Embryonic facial prominence (tissue), 1 donor: ENCODE measurements around the gene MAP4.
"Not testable (repeated sequence)": the region's sequence is repeated elsewhere in the genome, so short reads cannot be mapped to it uniquely, and the experiment has no call there.

ENCODE experiments used
- DNase-seq: peaks from one replicate; pipeline ENCODE4 v3.0.0-alpha.2; 2016; ENCODE audit errors: extremely low spot score

MAP4 gene

GRCh38 chr3:47897954-47898353 lies 118.3 kb downstream of the MAP4 start:
- DNase-seq, result no peak

- no peak for DNase-seq
Observed at GRCh38 chr3:47896736-47897135, 119.5 kb downstream of the MAP4 start.

DNA sequence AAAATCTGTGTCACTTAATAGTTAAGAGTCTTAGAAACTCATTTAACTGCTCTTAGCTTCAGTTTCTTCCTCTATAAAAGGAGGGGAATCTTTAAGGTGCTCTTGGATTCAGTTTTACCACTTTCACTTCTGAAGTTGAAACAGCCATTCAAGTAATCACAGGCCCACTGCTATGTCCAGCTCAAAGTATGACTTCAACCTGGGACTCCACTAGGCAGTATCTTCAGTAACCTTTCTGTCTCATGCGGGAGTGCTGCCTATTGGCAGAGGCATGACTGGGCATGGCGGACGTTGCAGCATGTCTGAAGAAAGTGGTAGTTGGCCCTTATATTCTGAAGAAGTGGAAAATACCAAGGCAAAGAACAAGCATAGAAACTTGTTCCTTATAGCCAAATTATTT lies 121.0 kb downstream of the MAP4 start:
- no peak for DNase-seq

- no peak for DNase-seq
Observed at GRCh38 chr3:47892286-47893040, 123.8 kb downstream of the MAP4 start.

GRCh38 chr3:47891613-47892005 lies 124.6 kb downstream of the MAP4 start:
- DNase-seq, result no peak

DNA sequence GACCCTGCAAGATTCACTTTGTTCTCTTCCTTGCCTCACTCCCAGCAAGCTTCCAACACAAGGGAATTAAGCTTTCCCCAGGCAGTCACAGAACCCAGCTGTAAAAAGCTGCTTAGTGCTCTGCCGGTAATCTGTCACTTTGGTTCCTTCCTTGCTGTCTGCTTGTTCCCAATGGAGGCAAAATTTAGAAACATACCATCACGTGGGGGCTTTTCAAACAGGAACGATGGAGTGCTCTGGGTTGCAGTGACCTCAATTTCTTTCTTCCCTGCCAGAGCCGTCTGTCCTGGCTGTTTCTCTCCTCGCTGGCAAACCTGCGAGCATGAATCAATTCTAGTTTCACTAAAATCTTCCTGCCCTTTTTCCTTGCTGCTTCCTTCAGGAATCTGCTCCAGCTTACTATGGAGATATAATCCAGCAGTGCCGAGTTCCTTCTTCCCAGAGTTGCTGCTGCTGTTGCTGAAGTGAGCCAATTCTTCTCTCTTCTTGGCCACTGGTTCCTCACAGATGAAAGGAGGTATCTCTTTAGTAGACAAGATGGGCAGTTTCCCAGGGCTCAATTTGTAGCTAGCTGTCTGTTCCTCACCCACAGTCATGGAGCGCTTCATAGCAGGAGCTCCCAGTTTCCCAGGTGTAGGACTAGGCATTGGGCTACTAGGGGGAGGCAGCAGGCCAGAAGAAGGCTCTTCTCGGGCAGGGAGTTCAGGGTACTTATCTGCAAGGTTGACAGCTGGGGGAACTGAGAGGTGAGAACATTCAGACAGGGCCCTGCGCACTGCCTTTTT lies 125.2 kb downstream of the MAP4 start:
- DNase-seq, result no peak

- DNase-seq, result no peak
Observed at GRCh38 chr3:47890126-47890827, 125.9 kb downstream of the MAP4 start.

DNA sequence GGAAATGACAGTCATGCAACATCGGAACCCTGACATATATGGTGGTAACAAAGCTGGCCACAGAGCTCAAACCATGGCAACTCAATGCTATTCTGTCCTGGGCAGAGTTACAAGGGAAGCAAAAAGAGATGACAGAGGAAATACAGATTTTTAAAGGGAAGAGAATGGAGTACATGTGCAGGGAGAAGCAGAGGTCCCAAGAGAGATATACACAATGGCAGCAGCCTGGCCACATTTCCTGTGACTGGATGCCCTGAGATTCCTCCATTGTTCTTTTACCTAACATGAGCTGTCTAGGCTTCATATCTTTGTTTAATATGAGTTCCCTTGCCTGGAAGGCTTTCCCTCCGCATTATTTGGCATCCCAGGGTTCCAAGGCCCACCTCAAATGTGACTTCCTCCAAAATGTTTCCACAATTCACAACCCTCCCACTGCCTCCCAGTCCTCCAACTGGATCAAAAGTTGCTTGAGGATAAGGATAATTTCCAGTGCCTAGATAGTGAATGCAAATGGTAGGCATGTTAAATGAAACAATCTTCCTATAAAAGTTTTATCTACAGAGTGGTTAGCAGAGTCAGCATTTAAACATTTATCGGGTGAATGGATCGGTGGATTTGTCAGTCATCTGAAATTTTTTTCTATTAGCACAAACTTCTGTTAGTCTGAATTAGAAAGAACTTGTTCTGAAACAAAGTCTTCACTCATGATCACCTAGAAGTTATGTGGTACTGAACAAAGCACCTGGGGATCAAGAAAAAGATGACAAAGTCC lies 127.0 kb downstream of the MAP4 start:
- DNase-seq, result no peak

DNA sequence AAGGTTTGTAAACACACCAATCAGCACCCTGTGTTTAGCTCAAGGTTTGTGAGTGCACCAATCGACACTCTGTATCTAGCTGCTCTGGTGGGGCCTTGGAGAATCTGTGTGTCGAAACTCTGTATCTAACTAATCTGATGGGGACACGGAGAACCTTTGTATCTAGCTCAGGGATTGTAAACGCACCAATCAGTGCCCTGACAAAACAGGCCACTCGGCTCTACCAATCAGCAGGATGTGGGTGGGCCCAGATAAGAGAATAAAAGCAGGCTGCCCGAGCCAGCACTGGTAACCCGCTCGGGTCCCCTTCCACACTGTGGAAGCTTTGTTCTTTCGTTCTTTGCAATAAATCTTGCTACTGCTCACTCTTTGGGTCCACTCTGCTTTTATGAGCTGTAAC lies 128.2 kb downstream of the MAP4 start:
- DNase-seq, result not testable (repeated sequence)

- DNase-seq, result no peak
Observed at GRCh38 chr3:47885168-47885567, 131.0 kb downstream of the MAP4 start.

- no peak for DNase-seq
Observed at GRCh38 chr3:47884603-47885002, 131.6 kb downstream of the MAP4 start.

GRCh38 chr3:47882338-47882737 lies 133.9 kb downstream of the MAP4 start:
- no peak for DNase-seq

GRCh38 chr3:47877719-47878118 lies 138.5 kb downstream of the MAP4 start:
- no peak for DNase-seq

DNA sequence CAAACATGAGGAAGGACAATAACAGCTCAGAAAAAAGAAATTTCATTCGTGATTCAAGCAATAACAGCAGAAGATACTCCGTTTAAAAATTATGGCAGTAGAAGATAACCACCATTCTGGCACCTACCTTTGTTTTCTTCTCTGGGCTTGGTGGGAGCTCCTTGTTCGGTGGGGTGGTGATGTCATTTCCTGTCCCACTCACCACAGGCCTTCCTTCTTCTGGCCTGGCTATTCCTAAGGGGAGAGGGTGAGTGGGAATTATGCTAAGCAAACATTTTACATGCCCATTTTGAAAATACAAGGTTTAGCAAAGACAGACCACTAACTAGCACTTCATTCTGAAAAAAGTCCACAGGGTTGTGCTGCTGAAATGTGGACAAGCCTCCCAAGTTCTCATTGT lies 138.9 kb downstream of the MAP4 start:
- DNase-seq, result no peak

GRCh38 chr3:47874913-47875312 lies 141.3 kb downstream of the MAP4 start:
- DNase-seq, result no peak

- no peak for DNase-seq
Observed at GRCh38 chr3:47874438-47874837, 141.8 kb downstream of the MAP4 start.

DNA sequence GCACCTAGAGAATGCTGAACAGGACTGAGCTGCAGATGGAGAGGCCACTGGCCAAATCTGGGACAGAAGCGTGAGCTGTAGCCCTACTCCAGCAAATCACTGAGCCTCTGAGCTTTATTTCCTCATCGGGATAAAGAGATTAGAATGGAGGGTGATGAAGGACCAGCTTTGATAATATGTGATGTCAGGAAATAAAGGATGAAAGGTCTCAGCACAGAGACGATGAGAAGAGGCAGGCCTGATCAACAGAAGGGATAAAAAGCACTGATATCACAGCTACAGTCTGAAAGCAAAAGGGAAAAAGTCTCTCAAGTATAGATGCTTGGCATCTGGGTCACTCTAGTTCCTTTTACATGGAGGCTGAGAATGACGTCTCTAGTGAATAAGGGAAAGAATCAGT lies 143.3 kb downstream of the MAP4 start:
- no peak for DNase-seq

- no peak for DNase-seq
Observed at GRCh38 chr3:47871389-47871788, 144.8 kb downstream of the MAP4 start.

GRCh38 chr3:47870702-47871260 lies 145.4 kb downstream of the MAP4 start:
- no peak for DNase-seq

- DNase-seq, result no peak
Observed at GRCh38 chr3:47870156-47870555, 146.1 kb downstream of the MAP4 start.

- no peak for DNase-seq
Observed at GRCh38 chr3:47868306-47868705, 147.9 kb downstream of the MAP4 start.
